Measurements from ENCODE around the gene EREG. TPM values are rescaled to one million over a fixed set of nuclear protein-coding genes. Genes with fewer than 3 reads are reported as not detected.

The EREG gene
- total RNA-seq, 1 experiment from 2014 or later, result 498 TPM

DNA sequence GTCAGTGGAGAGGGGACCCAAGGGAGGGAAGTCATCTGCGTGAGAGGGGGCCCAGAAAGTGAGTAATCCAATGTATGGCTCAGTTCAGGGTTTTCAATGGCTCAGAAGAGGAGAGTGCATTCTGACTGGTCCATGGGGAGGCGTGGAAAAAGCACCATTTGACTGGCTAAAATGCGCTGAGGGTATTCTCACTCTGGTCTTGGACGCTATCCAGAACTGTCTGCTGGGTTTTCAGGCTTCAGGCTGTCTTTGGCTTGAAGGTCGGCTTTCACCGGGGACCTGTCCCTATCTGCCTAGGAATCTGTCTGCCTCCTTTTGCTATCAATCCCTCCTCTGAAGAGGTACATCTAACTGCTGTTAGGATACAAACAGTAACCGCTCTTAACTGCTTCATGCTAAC, 30.3 kb upstream of the EREG start:
- POLR2A ChIA-PET, result interaction anchor here (1.8 kb wide), 1 partner anchor 14 kb away, joined by 6 read pairs; no protein-coding TSS in a partner anchor
- ATAC-seq, result no peak

More for the DNA sequence above, 30.3 kb upstream of the EREG start:
- Histone ChIP-seq H3K27ac (ENCODE audit: low read depth, low read length) (no peak overlapping the region), H3K4me1 (ENCODE audit: control insufficient read depth in 1 of 2, insufficient read depth in 2 of 2, low read length in 2 of 2) (peaks cover 4 to 15% of the 10 kb centered on the region in 2 experiments; a peak in 3 of 4 replicates), H3K9ac (ENCODE audit: low read length) (no peak overlapping the region), H3K9me2 (ENCODE audit: insufficient read depth) (no peaks in the 10 kb centered on the region), H3K79me2 (ENCODE audit: insufficient read depth, low read length) (no peaks in the 10 kb centered on the region), H4K20me1 (ENCODE audit: insufficient read depth) (no peaks in the 10 kb centered on the region), H3K27me3 (ENCODE audit: insufficient read depth, low read length) (no peaks in the 10 kb centered on the region), H3K4me2 (ENCODE audit: low read length) (no peak overlapping the region), H2AFZ (ENCODE audit: low read depth, low read length, poor library complexity, severe bottlenecking) (no peak overlapping the region), H3K4me3 (replicated peaks in 1 of 2; ENCODE audit: low read depth in 1 of 2, low read length in 2 of 2) (no peak overlapping the region), H3K36me3 (ENCODE audit: control insufficient read depth in 1 of 2, insufficient read depth in 2 of 2, low read length in 2 of 2) (no peaks in the 10 kb centered on the region), H3K9me3 (ENCODE audit: control insufficient read depth in 1 of 2, insufficient read depth in 1 of 2, low read depth in 1 of 2, low read length in 2 of 2) (no peaks in the 10 kb centered on the region)
- intact Hi-C loops (cut with micrococcal nuclease), result no loop called here
- ChIA-PET CTCF (no interaction called here), RAD21 (ENCODE audit: low non-redundant PET in 1 of 2, low total read pairs in 2 of 2, uncharacterized antibody in 2 of 2, unreplicated experiment in 2 of 2) (no interaction called here)
- TF ChIP-seq EGR1 (IDR thresholded peaks at IDR 0.05; ENCODE audit: low read depth), result no peak
- TF ChIP-seq POLR2A (IDR thresholded peaks at IDR 0.05; ENCODE audit: borderline replicate concordance, extremely low read depth, insufficient read depth, insufficient read length), result no peak
- TF ChIP-seq ELF1 (IDR thresholded peaks at IDR 0.05; ENCODE audit: borderline replicate concordance, low read depth), result no peak
- no peak for TF ChIP-seq EZH2 (IDR thresholded peaks at IDR 0.05)
- TF ChIP-seq RAD21 (IDR thresholded peaks at IDR 0.05; ENCODE audit: low read depth), result no peak
- TF ChIP-seq, protein P1, sequence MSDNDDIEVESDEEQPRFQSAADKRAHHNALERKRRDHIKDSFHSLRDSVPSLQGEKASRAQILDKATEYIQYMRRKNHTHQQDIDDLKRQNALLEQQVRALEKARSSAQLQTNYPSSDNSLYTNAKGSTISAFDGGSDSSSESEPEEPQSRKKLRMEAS (IDR thresholded peaks at IDR 0.05), result no peak
- TF ChIP-seq FOSL1 (IDR thresholded peaks at IDR 0.05; ENCODE audit: low read depth), result no peak
- TF ChIP-seq, protein P2, sequence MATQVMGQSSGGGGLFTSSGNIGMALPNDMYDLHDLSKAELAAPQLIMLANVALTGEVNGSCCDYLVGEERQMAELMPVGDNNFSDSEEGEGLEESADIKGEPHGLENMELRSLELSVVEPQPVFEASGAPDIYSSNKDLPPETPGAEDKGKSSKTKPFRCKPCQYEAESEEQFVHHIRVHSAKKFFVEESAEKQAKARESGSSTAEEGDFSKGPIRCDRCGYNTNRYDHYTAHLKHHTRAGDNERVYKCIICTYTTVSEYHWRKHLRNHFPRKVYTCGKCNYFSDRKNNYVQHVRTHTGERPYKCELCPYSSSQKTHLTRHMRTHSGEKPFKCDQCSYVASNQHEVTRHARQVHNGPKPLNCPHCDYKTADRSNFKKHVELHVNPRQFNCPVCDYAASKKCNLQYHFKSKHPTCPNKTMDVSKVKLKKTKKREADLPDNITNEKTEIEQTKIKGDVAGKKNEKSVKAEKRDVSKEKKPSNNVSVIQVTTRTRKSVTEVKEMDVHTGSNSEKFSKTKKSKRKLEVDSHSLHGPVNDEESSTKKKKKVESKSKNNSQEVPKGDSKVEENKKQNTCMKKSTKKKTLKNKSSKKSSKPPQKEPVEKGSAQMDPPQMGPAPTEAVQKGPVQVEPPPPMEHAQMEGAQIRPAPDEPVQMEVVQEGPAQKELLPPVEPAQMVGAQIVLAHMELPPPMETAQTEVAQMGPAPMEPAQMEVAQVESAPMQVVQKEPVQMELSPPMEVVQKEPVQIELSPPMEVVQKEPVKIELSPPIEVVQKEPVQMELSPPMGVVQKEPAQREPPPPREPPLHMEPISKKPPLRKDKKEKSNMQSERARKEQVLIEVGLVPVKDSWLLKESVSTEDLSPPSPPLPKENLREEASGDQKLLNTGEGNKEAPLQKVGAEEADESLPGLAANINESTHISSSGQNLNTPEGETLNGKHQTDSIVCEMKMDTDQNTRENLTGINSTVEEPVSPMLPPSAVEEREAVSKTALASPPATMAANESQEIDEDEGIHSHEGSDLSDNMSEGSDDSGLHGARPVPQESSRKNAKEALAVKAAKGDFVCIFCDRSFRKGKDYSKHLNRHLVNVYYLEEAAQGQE (IDR thresholded peaks at IDR 0.05; ENCODE audit: low read depth), result no peak
- no peak for TF ChIP-seq SRF (IDR thresholded peaks at IDR 0.05; ENCODE audit: low read depth)
- no peak for TF ChIP-seq JUND (IDR thresholded peaks at IDR 0.05)
- TF ChIP-seq CBX3 (IDR thresholded peaks at IDR 0.05; ENCODE audit: low read depth), result no peak
- BruUV-seq (replicated peaks), result no TSS peak
- DNase-seq (ENCODE audit: low read depth, low spot score), result no peak

Data from HCT116 (cell line).